ENCODE measurements around the gene DENND6B. TPM values are rescaled to one million over a fixed set of nuclear protein-coding genes. Genes with fewer than 3 reads are reported as not detected.

DENND6B gene
- total RNA-seq, 6 experiments from 2014 or later: 1.4 to 2.5 (median 1.9) TPM

GRCh38 chr22:50264104-50264745, 62.6 kb downstream of the DENND6B start:
- Mint-ChIP-seq H3K27me3 (ENCODE audit: insufficient read depth) (peaks cover 4% of the 10 kb centered on the region), H3K27ac (no peak overlapping the region), H3K36me3 (ENCODE audit: low read depth) (no peaks in the 10 kb centered on the region), H3K4me1 (ENCODE audit: low read depth) (peaks cover 8% of the 10 kb centered on the region), H3K9me3 (no peaks in the 10 kb centered on the region), H3K4me3 (no peak overlapping the region)
- TF ChIP-seq CTCF (IDR thresholded peaks at IDR 0.05): no peak
- no peak for DNase-seq

- H3K27ac Mint-ChIP-seq: no peak overlapping the region
- peaks cover 8% of the 10 kb centered on the region for H3K4me1 Mint-ChIP-seq (ENCODE audit: low read depth)
- no peak for DNase-seq
- TF ChIP-seq CTCF (IDR thresholded peaks at IDR 0.05): no peak
- H3K36me3 Mint-ChIP-seq (ENCODE audit: low read depth): no peaks in the 10 kb centered on the region
- H3K27me3 Mint-ChIP-seq (ENCODE audit: insufficient read depth): peaks cover 1% of the 10 kb centered on the region
- no peak overlapping the region for H3K4me3 Mint-ChIP-seq
- H3K9me3 Mint-ChIP-seq: no peaks in the 10 kb centered on the region
Observed at GRCh38 chr22:50262973-50263617, 63.7 kb downstream of the DENND6B start.

- Mint-ChIP-seq H3K36me3 (ENCODE audit: low read depth) (no peaks in the 10 kb centered on the region), H3K27ac (peak overlapping the region; percentile 58; the same call in 1 of the 2 replicates)
- TF ChIP-seq CTCF (IDR thresholded peaks at IDR 0.05): no peak
Observed at GRCh38 chr22:50262460-50262911, 64.3 kb downstream of the DENND6B start.

GRCh38 chr22:50261615-50262459, 65.0 kb downstream of the DENND6B start, which contains the start of gene MAPK12:
Gene MAPK12 (minus strand): TSS chr22:50261683. CDS start chr22:50261509, 174 bp downstream.
- Mint-ChIP-seq H3K4me3 (peak within 1 kb of the TSS; percentile 84), H3K27ac (peak within 1 kb of the TSS; percentile 74), H3K36me3 (ENCODE audit: low read depth) (no peaks in the 10 kb centered on the region), H3K9me3 (no peaks in the 10 kb centered on the region), H3K4me1 (ENCODE audit: low read depth) (peaks cover 8% of the 10 kb centered on the region), H3K27me3 (ENCODE audit: insufficient read depth) (peaks cover 3% of the 10 kb centered on the region)
- DNase-seq: no peak
- TF ChIP-seq CTCF (IDR thresholded peaks at IDR 0.05): no peak

More at GRCh38 chr22:50262460-50262911, 64.3 kb downstream of the DENND6B start:
- Mint-ChIP-seq H3K4me3 (peak overlapping the region; percentile 69), H3K27me3 (ENCODE audit: insufficient read depth) (peaks cover 1% of the 10 kb centered on the region), H3K9me3 (no peaks in the 10 kb centered on the region), H3K4me1 (ENCODE audit: low read depth) (peaks cover 8% of the 10 kb centered on the region)
- no peak for DNase-seq

- Mint-ChIP-seq H3K27ac (peak overlapping the region; percentile 74), H3K27me3 (ENCODE audit: insufficient read depth) (peaks cover 2% of the 10 kb centered on the region), H3K36me3 (ENCODE audit: low read depth) (no peaks in the 10 kb centered on the region), H3K4me1 (ENCODE audit: low read depth) (peaks cover 8% of the 10 kb centered on the region), H3K4me3 (peak overlapping the region; percentile 84), H3K9me3 (no peaks in the 10 kb centered on the region)
- TF ChIP-seq CTCF (IDR thresholded peaks at IDR 0.05): no peak
- peak; percentile 49 for DNase-seq
Observed at GRCh38 chr22:50260801-50261614, 65.8 kb downstream of the DENND6B start.

All from HFFc6 (cell line).